Thyroid gland (tissue), 4 donors: ENCODE data around the gene FGF22. TPM values are rescaled to one million over a fixed set of nuclear protein-coding genes. Genes with fewer than 3 reads are reported as not detected.

Source experiments
- DNase-seq, 2 donors: peaks; one replicate each; pipeline ENCODE4 v3.0.0-alpha.2; 2019
- H3K27ac ChIP-seq, 3 donors: fragments of 200-600 bp; sonication (generic); 1 replicate in 2 of 3; 2 replicates in 1 of 3; pipeline ENCODE4 v1.5.1; 2016 to 2019; ENCODE audit warnings: mild to moderate bottlenecking in 1 of 3, moderate library complexity in 1 of 3
- H3K27me3 ChIP-seq: fragments of 200-600 bp; sonication (generic); one replicate; pipeline ENCODE4 v1.5.1; 2019
- H3K36me3 ChIP-seq, 2 donors: fragments of 200-600 bp; sonication (generic); one replicate each; pipeline ENCODE4 v1.5.1; 2016 to 2019
- H3K4me1 ChIP-seq, 2 donors: fragments of 200-600 bp; sonication (generic); one replicate each; pipeline ENCODE4 v1.5.1; 2017 to 2019
- H3K4me3 ChIP-seq, 3 donors: fragments of 200-600 bp; sonication (generic); replicated peaks in 1 of 3; 1 replicate in 2 of 3; 2 replicates in 1 of 3; pipeline ENCODE4 v1.5.1; 2016; ENCODE audit warnings: mild to moderate bottlenecking in 1 of 3
- H3K9me3 ChIP-seq: fragments of 200-600 bp; sonication (generic); one replicate; pipeline ENCODE4 v1.5.1; 2017
- CTCF ChIP-seq, 6 experiments: fragments of 200-600 bp in 3 of 6; fragments of 450-650 bp in 3 of 6; sonication (generic) in 3 of 6; IDR thresholded peaks; one replicate each; pipeline ENCODE4 v1.5.1; 2016 to 2019; ENCODE audit warnings: antibody characterized with exemption in 6 of 6, mild to moderate bottlenecking in 2 of 6, inconsistent platforms in 1 of 6, moderate library complexity in 1 of 6
- POLR2A ChIP-seq, 2 donors: fragments of 450-650 bp; IDR thresholded peaks; one replicate each; pipeline ENCODE4 v1.6.1; 2017; ENCODE audit warnings: antibody characterized with exemption in 2 of 2, mild to moderate bottlenecking in 2 of 2, moderate library complexity in 1 of 2
- WGBS, 2 donors: methylation state at CpG; one replicate each; pipeline ENCODE4 v1.1.5; 2017; 5-methylcytosine and 5-hydroxymethylcytosine counted together
- intact Hi-C: fragments of 100-400 bp; cut with DNase I; formaldehyde crosslinking; loops from one replicate; pipeline ENCODE4 v1.15.1; 2023
- total RNA-seq, 4 donors: library from RNA; depleted of rRNA; stranded (reverse); fragments of >200 nt; gene quantifications; one replicate each; pipeline ENCODE4 v1.2.3, GENCODE V29; 2016

FGF22 gene
- total RNA-seq, 4 donors from 2014 or later, result not detected

GRCh38 chr19:652467-653389 lies 13.0 kb downstream of the FGF22 start:
- H3K4me1 ChIP-seq, result no peaks in the 10 kb centered on the region
- no peak overlapping the region for H3K27ac ChIP-seq
- H3K36me3 ChIP-seq, result peaks cover 26 to 35% of the 10 kb centered on the region in 2 donors
- DNase-seq, result no peak
- H3K27me3 ChIP-seq, result no peaks in the 10 kb centered on the region
- no peaks in the 10 kb centered on the region for H3K9me3 ChIP-seq
- WGBS, 2 donors, result 95 to 97% methylated on average over 12 to 43 of the region's 54 CpGs
- H3K4me3 ChIP-seq, result no peak overlapping the region
- intact Hi-C loops, result no loop called here
- TF ChIP-seq CTCF (IDR thresholded peaks at IDR 0.05) (no peak), POLR2A (IDR thresholded peaks at IDR 0.05) (no peak)

GRCh38 chr19:653425-653824 lies 13.7 kb downstream of the FGF22 start:
- H3K4me3 ChIP-seq, result no peak overlapping the region
- DNase-seq, result no peak
- 82 to 86% methylated on average over 6 to 15 of the region's 17 CpGs for WGBS, 2 donors
- H3K36me3 ChIP-seq, result peaks cover 19 to 28% of the 10 kb centered on the region in 2 donors
- H3K4me1 ChIP-seq, result no peaks in the 10 kb centered on the region
- H3K27ac ChIP-seq, result no peak overlapping the region
- H3K9me3 ChIP-seq, result no peaks in the 10 kb centered on the region
- TF ChIP-seq CTCF (IDR thresholded peaks at IDR 0.05), result no peak
- intact Hi-C loops, result no loop called here
- no peaks in the 10 kb centered on the region for H3K27me3 ChIP-seq

GRCh38 chr19:655691-656090 lies 16.0 kb downstream of the FGF22 start:
- DNase-seq, result no peak
- peaks cover 6 to 17% of the 10 kb centered on the region in 2 donors for H3K4me1 ChIP-seq
- H3K27ac ChIP-seq, result no peak overlapping the region
- intact Hi-C loops, result no loop called here
- H3K9me3 ChIP-seq, result no peaks in the 10 kb centered on the region
- peaks cover 7 to 10% of the 10 kb centered on the region in 2 donors for H3K36me3 ChIP-seq
- no peaks in the 10 kb centered on the region for H3K27me3 ChIP-seq
- TF ChIP-seq CTCF (IDR thresholded peaks at IDR 0.05) (no peak), POLR2A (IDR thresholded peaks at IDR 0.05) (no peak)
- H3K4me3 ChIP-seq, result no peak overlapping the region
- 81 to 83% methylated on average over 12 to 15 of the region's 17 CpGs for WGBS, 2 donors

GRCh38 chr19:656751-657559 lies 17.3 kb downstream of the FGF22 start:
- Histone ChIP-seq H3K36me3 (no peaks in the 10 kb centered on the region), H3K27ac (no peak overlapping the region), H3K4me3 (no peak overlapping the region), H3K27me3 (no peaks in the 10 kb centered on the region), H3K4me1 (peaks cover 18 to 30% of the 10 kb centered on the region in 2 donors), H3K9me3 (no peaks in the 10 kb centered on the region)
- intact Hi-C loops, result no loop called here
- 87 to 92% methylated on average over 22 to 30 of the region's 43 CpGs for WGBS, 2 donors
- TF ChIP-seq POLR2A (IDR thresholded peaks at IDR 0.05) (no peak), CTCF (IDR thresholded peaks at IDR 0.05) (no peak)
- no peak for DNase-seq
